HG03064 (cell line): ENCODE results near the gene B9D1.
A peak's percentile ranks its signal among the peaks of the same experiment; 100 is the strongest.

ENCODE experiments used
- ATAC-seq: cut with Tn5 transposase; IDR thresholded peaks from one replicate; pipeline ENCODE4 v1.9.1; 2021; ENCODE audit warnings: low read depth; ENCODE audit not compliant: unreplicated experiment

B9D1 gene

DNA sequence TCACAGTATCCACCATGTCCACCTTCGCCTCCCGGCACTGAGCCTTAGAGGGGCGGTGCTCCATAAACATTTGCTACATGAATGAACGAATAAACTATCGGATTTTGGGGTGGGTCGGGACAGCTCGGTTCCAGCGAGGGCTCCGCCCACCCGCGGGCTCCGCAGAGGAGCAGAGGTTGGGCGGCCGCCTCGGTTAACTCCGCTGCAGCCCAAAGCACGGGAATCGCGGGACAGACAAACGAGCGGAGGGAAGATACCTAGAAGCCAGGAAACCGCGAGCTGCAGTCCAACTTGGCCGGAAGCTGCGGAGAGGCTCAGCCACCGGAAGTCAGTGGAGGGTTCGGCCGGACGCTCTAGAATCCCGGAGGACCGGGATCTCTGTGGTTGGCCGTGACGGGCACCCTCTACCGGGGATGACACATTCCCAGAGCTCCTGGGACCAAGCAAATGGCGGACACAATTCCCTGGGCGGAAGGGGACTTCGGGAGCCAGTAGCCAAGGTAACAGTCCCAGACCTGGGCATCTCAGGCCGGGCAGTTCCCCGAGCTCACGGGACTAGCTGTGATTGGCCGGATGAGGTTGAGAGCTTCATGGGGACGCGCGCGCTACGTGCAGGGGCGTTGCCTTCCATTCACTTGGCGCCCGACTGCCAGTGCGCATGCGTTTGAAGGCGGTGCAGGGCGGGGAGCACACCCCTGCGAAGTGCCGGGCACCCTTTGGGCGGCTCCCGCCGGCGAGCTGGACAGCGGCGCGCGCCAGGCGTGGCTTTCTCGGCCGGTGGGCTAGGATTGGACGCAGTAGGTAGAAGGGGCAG, 15.3 kb upstream of the B9D1 start:
- peak; percentile 90 for ATAC-seq

- ATAC-seq: no peak
Observed at GRCh38 chr17:19376811-19377210, 14.3 kb upstream of the B9D1 start.

- no peak for ATAC-seq
Observed at GRCh38 chr17:19375732-19376131, 13.2 kb upstream of the B9D1 start.

DNA sequence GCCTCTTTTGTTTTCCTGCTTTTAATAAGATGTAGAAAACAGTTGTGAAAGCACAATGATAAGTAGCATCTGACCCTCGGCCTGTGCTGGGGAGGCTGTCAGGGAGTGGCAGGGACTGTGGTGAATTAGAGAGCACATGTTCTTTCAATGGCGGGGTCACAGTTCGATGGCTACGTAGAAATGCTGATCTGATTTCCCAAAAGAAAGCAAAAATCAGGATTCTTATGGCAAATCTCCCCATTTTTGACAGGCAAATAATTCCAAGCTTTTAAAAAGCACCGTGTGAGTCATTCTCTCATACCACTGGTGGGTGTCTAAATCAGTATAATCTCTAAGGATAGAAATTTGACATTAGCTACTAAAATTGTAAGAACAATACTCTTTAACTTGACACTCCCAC, 11.6 kb upstream of the B9D1 start:
- no peak for ATAC-seq

DNA sequence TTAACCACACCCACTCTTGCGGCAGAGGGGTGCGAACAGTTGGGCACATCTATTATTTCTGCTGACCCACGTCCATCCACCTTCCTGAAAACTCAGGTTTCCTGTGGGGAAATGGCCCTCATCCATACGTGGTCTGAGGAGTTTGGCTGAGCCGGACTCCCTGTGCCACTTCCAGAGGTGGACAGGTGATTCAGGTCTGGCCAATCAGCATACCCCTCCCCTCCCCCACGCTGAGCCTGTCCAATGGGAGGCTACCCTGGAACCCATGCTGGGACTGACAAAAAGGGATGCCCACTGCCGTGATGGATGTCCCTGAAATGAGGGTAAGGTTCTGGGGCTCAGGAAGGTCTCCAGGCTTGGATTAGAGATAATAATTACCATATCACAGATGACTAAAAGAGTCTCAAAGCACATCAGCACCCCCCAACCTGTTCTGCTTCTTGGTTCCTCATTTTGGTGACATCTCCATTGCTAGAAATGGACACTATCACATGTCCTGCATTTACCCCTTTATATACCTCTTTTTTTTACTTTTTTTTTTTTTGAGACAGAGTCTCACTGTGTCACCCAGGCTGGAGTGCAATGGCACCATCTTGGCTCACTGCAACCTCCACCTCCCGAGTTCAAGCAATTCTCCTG, 10.5 kb upstream of the B9D1 start:
- ATAC-seq: no peak

GRCh38 chr17:19372439-19372838, 9.9 kb upstream of the B9D1 start:
- ATAC-seq: no peak

GRCh38 chr17:19372011-19372370, 9.5 kb upstream of the B9D1 start:
- ATAC-seq: no peak

DNA sequence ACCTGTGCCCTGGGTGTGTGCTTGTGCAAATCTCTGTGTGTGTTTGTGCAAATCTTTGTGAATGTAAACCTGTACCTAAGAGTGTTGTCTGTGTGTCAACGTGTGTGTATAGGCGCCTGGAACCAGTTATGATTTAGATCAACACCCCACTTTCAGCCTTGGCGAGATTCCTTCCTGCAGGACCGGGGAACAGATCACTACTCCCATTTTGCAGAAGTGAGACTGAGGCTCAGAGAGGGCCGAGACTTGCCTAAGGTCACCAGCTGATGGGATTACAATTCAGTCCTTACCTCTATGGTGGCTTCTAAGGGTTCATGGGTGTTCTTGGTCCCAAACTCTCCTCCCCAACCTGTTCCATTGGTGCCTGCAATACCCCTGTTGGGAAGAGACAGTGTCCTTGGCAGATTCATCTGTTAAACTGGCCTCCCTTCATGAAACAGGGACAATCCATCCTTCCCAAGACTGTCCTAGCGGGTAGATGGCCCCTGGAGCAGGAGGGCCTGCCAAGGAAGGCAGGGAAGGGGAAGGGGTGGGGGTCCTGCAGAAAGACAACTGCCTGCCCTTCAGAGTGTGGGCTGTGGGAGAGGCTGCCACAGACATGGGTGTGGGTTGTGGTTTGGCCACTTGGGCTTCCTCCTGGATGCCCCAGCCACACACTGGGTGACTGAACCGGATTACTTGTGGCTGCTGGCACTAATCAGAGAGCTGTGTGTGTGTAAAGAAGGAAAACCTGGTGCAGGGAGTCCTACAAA, 8.9 kb upstream of the B9D1 start:
- ATAC-seq: no peak

- no peak for ATAC-seq
Observed at GRCh38 chr17:19370493-19370960, 8.0 kb upstream of the B9D1 start.

DNA sequence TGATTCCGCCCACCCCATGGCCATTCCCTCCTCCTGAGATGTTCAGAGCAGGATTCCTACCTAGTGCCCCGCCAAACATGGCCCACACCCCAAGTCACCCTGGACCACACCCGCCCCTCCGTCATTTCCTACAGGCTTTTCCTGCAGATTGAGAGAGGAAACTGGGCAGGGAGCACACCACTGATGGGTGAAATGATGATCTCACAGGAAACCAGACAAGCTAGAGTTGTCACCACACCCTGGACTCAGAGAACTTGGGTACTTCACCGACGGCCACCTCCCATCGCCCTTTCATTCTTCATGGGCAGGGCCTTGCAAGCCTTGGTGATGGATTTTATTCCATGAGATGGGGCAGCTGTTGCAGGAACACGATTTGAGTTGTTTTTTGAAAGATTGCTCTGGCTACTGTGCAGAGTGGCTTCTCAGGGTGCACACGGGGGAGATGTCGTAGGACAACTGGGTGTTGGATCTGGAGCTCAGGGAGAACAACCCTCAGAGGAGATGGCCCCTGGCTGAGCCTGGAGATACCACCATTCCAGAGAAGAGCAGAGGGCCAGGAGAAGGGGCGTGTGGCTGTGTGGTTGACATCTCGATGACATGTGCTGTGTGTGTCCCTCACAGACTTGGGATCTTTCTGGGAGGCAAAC, 7.4 kb upstream of the B9D1 start:
- no peak for ATAC-seq

GRCh38 chr17:19369107-19369778, 6.7 kb upstream of the B9D1 start:
- no peak for ATAC-seq

DNA sequence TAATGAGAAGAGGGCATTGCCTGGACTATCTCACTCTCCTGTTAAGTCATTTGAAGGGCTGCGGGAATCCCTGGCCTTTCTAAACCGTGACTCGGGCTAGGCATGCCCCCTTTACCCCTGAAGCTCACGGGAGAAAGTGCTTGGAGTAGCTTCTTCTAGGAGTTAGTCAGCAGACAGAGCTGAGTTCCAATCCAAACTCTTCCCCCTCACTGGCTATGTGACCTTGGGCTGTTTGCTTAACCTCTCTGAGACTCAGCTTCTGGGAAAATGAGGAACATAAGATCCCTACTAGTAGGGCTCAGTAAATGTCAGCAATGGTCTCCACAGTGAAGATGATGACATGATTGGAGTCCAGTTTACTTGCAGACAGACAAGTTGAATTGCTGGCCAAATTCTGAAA, 5.7 kb upstream of the B9D1 start:
- no peak for ATAC-seq

DNA sequence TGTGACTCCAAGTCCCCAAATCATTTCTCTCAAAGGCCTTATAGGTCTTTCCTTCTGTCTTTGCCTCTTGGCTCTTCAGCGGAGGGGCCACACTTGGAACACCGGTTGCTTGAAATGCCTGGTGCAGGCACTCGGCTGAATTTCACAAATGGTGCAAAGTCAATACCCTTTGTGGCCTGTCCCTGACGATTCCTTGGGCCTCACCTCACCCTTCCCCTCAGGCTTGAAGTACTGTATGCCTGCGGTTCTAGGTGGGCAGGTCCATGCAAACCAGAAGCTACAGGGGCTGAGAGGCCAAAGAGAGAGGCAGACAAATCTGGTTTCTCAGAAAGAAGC, 4.1 kb upstream of the B9D1 start:
- ATAC-seq: no peak

DNA sequence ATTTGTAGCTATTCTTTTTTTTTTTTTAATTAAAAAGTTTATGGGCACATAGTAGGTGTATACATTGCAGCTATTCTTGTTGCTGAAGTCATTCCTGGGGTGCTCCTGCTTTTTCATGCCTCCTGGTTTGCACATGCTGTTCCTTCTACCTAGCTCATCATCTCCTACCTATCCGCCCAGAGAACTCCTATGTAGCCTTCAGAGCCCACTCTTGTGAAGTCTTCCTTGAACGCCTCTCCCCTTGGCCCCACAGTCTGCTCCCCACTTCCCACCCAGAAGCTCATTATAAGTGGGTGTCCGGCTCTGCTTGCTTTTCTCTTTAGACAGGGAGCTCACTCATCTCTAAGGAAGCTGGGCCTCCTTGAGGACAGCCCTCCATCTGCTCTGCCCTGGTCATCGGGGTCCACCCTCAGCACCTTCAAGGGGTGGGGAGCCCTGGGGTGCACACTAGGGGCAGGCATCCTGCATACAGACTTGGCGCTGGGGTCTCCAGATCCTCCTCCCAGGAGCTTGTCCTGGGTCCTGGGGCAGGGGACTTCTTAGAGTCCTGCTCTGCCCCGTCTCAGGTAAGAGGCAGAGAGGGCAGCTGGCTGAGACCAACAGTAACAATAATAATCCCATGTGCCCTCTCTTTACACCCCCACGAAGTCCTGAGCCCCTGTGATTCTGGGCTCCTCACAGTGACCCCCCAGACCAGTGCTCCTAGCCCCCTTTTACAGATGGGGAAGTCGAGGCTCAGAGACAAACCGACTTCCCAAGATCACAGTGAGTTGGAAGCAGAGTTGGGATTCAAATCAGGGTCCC, 3.5 kb upstream of the B9D1 start:
- ATAC-seq: no peak

DNA sequence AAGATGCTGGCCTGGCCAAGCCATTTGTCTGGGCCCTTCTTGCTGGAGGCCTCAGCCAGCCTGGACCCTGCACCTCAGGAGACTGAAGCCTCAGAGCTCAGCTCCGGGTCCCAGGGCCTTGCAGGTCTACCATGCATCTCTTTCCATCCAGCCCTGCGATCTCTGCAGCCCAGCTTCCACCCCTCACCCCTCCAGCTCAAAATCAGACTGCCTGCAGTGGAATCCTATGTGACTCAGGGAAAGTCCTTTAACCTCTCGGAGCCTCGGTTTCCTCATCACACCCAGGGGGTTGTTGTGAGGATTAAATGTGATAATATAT, 2.9 kb upstream of the B9D1 start:
- ATAC-seq: no peak

DNA sequence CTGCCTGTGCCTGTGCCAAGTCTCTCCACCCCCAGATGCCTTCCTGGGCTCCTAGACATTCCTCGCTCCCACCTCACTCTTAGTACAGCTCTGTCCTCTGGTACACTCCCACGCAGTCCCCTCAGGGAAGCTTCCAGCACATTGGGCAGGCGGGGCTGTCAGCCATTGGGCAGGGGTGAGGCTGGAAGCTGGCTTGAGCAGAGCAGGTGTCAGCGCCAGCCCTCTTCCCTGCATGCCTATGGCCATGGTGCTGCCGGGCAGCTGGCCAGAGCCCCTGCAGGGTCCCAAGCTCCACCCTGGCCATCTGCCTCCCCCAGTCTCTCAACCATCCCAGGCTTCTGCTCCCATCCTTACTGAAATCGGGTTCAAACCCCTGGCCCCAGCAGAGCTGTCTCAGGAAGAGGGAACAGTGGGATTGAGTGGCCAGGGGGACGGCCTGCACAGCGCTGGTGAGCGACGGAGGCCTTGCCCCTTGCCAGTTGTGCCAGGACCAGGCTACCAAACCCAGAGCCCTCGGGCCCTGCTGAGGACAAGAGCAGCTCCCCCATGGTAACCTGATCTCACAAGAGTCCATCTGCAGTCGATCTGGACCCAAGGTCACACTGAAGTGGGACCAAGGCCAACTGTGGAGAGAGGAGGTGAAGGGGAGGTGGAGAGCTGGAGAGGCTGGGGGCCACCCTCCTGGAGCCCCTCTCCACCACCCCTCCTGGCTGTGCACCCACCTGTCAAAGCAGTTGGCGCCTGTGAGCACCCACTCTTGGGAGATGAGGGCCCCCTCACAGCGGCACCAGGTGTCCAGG, 2.4 kb upstream of the B9D1 start:
- ATAC-seq: no peak

GRCh38 chr17:19363460-19364035, 1.0 kb upstream of the B9D1 start:
- ATAC-seq: no peak

DNA sequence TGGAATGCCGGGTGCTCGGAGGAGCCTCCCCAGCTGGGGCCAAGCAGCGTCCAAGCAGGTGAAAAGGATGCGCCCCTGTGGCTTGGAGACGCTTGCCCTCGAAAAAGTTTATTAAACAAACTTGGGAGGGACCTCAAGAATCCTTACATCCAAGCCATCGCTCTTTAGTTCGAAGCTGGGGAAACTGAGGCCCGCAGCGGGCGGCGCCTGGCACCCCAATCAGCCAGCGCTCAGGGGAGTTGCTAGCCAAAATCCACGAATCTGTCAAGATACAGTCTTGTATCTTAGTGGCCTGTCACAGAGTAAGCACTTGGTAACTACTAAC, 553 bp upstream of the B9D1 start:
- no peak for ATAC-seq

DNA sequence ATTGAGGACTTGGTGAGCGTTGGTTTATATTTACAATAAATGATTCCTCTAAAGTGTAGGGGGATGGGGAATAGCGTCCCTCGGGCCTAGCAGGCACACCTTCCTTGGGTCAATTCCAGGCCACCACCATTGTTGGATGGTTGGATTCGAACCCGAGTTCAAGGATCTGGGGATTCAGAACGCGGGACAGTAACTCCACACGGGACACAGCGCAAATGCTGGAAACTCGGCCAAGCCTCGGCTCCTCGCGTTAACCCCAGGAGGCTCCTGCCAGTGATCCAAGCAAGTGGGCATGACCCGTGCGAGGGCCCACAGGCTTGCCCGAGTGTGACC, 613 bp downstream of the B9D1 start:
- no peak for ATAC-seq
